ENCODE results near the gene TRRAP.

The TRRAP gene

DNA sequence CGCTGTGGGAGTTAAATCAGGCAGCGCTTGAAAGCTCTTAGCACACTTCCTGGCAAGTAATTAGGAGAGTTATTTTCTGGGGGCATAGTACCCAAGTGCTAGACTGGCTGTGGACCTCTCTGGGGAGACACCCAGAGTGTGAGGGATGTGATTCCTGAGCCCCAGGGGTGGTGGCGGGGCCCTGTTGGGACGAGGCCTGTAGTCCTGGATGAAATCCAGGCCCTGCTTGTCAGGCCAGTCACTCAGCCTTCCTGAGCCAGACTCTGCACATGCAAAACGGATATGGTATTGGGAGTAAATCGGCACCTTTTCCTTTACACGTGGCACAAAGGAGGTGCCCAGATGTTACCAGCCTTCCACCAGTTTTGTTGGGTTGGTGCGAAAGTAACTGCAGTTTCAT is 31.2 kb downstream of the TRRAP start:
- Mint-ChIP-seq H3K4me1 (no peaks in the 10 kb centered on the region), H3K9me3 (no peaks in the 10 kb centered on the region), H3K27me3 (no peaks in the 10 kb centered on the region), H3K4me3 (no peak overlapping the region), H3K27ac (no peak overlapping the region)
- ATAC-seq (no peak), DNase-seq (no peak)

- no peak overlapping the region for H3K4me3 Mint-ChIP-seq
- peak overlapping the region in 1 of 2 donors; percentile 76 for H3K27ac Mint-ChIP-seq
- H3K27me3 Mint-ChIP-seq: no peaks in the 10 kb centered on the region
- ATAC-seq: no peak
- no peaks in the 10 kb centered on the region for H3K9me3 Mint-ChIP-seq
- DNase-seq: no peak
- H3K4me1 Mint-ChIP-seq: no peaks in the 10 kb centered on the region
Measured at GRCh38 chr7:98910427-98910826, 32.1 kb downstream of the TRRAP start.

DNA sequence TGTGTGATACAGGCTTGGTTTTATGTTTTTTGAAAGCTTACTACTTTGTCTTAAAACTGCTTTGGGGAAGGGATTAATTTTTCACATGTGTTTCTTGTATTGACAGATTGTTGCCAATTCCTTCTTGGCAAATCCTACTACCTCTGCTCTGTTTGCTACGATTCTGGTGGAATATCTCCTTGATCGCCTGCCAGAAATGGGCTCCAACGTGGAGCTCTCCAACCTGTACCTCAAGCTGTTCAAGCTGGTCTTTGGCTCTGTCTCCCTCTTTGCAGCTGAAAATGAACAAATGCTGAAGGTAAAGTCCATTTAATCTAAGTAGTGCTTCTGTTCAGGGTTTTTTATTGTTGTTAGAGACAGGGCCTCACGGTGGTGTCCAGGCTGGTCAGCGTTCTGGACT is 33.6 kb downstream of the TRRAP start:
- Mint-ChIP-seq H3K4me1 (no peaks in the 10 kb centered on the region), H3K27me3 (no peaks in the 10 kb centered on the region), H3K9me3 (no peaks in the 10 kb centered on the region), H3K4me3 (no peak overlapping the region), H3K27ac (no peak overlapping the region)
- ATAC-seq: no peak
- no peak for DNase-seq

DNA sequence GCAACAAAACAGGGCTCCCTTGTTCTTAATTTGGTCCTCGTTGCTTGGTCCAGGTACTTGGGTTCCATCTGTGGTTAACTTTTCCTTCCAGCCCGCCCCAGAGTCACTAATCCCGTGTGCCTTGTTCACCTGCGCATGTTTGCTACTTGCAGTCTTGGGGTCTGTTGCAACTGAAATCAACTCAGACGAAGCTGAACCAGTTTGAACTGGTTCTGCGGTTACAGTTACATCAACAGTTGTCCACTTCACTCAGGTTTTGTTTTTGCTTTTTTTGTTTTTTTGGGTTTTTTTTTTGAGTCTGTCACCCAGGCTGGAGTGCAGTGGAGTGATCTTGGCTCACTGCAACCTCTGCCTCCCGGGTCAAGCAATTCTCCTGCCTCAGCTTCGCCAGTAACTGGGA is 34.7 kb downstream of the TRRAP start:
- Mint-ChIP-seq H3K4me1 (no peaks in the 10 kb centered on the region), H3K4me3 (no peak overlapping the region), H3K27me3 (no peaks in the 10 kb centered on the region), H3K27ac (peak overlapping the region in 1 of 2 donors; percentile 82), H3K9me3 (no peaks in the 10 kb centered on the region)
- ATAC-seq: no peak
- DNase-seq: no peak

GRCh38 chr7:98913612-98914011 is 35.3 kb downstream of the TRRAP start:
- H3K27ac Mint-ChIP-seq: no peak overlapping the region

GRCh38 chr7:98917331-98917730 is 39.0 kb downstream of the TRRAP start:
- Mint-ChIP-seq H3K9me3 (no peaks in the 10 kb centered on the region), H3K4me3 (no peak overlapping the region), H3K4me1 (no peaks in the 10 kb centered on the region), H3K27me3 (no peaks in the 10 kb centered on the region), H3K27ac (no peak overlapping the region)
- ATAC-seq: no peak
- no peak for DNase-seq

More at GRCh38 chr7:98913612-98914011, 35.3 kb downstream of the TRRAP start:
- DNase-seq (no peak), ATAC-seq (no peak)
- Mint-ChIP-seq H3K4me1 (no peaks in the 10 kb centered on the region), H3K27me3 (no peaks in the 10 kb centered on the region), H3K4me3 (no peak overlapping the region), H3K9me3 (no peaks in the 10 kb centered on the region)

DNA sequence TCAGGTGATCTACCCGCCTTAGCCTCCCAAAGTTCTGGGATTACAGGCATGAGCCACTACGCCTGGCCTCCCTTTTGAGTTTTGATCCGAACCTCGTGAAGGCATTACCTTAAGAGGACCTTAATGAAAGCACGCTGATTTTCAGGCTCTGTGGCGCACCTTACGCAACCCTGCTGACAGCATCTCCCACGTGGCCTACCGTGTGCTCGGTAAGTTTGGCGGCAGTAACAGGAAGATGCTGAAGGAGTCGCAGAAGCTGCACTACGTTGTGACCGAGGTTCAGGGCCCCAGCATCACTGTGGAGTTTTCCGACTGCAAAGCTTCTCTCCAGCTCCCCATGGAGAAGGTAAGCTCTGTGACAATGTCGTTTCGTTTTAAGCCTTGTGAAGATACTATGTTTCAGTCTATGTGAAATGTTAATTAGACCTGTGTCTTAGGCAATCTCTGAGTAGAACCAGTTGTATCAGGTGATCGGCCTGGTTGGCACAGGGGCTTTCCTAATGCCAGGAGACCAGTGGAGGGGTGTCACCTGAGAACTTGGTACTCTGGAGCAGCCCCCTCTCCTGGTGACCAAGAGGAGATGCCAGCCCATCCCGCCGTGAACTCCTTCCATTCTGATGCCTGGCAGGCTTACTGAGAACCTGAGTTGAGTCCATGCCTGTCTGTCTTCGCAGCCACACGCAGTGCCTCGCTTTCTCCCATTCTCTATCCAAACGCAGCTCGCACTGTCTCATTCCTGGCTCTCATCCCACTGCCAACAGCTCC is 43.5 kb downstream of the TRRAP start:
- ATAC-seq (no peak), DNase-seq (no peak)
- Mint-ChIP-seq H3K4me3 (no peak overlapping the region), H3K9me3 (no peaks in the 10 kb centered on the region), H3K27ac (no peak overlapping the region), H3K27me3 (no peaks in the 10 kb centered on the region), H3K4me1 (no peaks in the 10 kb centered on the region)

GRCh38 chr7:98922392-98923187 is 44.3 kb downstream of the TRRAP start:
- H3K27ac Mint-ChIP-seq: peak overlapping the region; percentile 46 to 49
- DNase-seq: no peak

DNA sequence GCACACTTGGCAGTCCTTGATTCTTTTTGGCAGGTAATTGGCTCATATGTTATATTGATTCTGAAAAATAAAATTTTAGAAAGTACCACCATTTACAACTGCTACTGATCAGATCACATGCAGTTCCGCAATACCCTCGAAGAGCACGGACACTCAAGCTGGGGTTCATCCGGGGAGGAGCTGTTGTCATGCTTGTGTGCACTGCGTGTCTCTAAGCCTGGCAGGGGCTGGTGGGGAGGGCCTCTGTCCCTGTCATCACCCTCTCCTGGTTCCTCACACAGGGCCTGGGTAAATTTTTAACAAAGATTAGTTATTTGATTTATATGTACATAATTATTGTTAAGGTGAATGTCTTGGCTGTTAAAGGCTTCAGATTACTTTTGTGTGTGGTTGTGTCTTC is 45.2 kb downstream of the TRRAP start:
- no peak overlapping the region for H3K4me3 Mint-ChIP-seq
- no peaks in the 10 kb centered on the region for H3K4me1 Mint-ChIP-seq
- ATAC-seq (no peak), DNase-seq (no peak)
- no peaks in the 10 kb centered on the region for H3K27me3 Mint-ChIP-seq
- no peaks in the 10 kb centered on the region for H3K9me3 Mint-ChIP-seq
- H3K27ac Mint-ChIP-seq: peak overlapping the region in 1 of 2 donors; percentile 64

More at GRCh38 chr7:98922392-98923187, 44.3 kb downstream of the TRRAP start:
- Mint-ChIP-seq H3K4me1 (no peaks in the 10 kb centered on the region), H3K4me3 (no peak overlapping the region), H3K9me3 (no peaks in the 10 kb centered on the region), H3K27me3 (no peaks in the 10 kb centered on the region)
- ATAC-seq: no peak

GRCh38 chr7:98927125-98927524 is 48.8 kb downstream of the TRRAP start:
- H3K27ac Mint-ChIP-seq: peak overlapping the region in 1 of 2 donors; percentile 85
- H3K4me3 Mint-ChIP-seq: no peak overlapping the region
- DNase-seq: no peak
- no peaks in the 10 kb centered on the region for H3K27me3 Mint-ChIP-seq
- H3K9me3 Mint-ChIP-seq: no peaks in the 10 kb centered on the region
- ATAC-seq: no peak
- peaks cover 6% of the 10 kb centered on the region for H3K4me1 Mint-ChIP-seq

GRCh38 chr7:98930464-98930863 is 52.1 kb downstream of the TRRAP start:
- peak; percentile 35 for ATAC-seq
- no peak for DNase-seq
- H3K4me1 Mint-ChIP-seq: peaks cover 6% of the 10 kb centered on the region
- H3K27ac Mint-ChIP-seq: peak overlapping the region in 1 of 2 donors; percentile 68
- H3K27me3 Mint-ChIP-seq: no peaks in the 10 kb centered on the region
- no peak overlapping the region for H3K4me3 Mint-ChIP-seq
- H3K9me3 Mint-ChIP-seq: no peaks in the 10 kb centered on the region

- H3K9me3 Mint-ChIP-seq: no peaks in the 10 kb centered on the region
- peaks cover 6% of the 10 kb centered on the region for H3K4me1 Mint-ChIP-seq
- ATAC-seq: peak; percentile 91
- peak overlapping the region in 1 of 2 donors; percentile 25 for H3K27ac Mint-ChIP-seq
- H3K4me3 Mint-ChIP-seq: peak overlapping the region in 1 of 2 donors; percentile 6
- no peaks in the 10 kb centered on the region for H3K27me3 Mint-ChIP-seq
- no peak for DNase-seq
Measured at GRCh38 chr7:98930921-98931320, 52.6 kb downstream of the TRRAP start.

GRCh38 chr7:98933321-98933720 is 55.0 kb downstream of the TRRAP start:
- no peaks in the 10 kb centered on the region for H3K9me3 Mint-ChIP-seq
- no peak overlapping the region for H3K4me3 Mint-ChIP-seq
- ATAC-seq (no peak), DNase-seq (no peak)
- no peaks in the 10 kb centered on the region for H3K27me3 Mint-ChIP-seq
- no peak overlapping the region for H3K27ac Mint-ChIP-seq
- H3K4me1 Mint-ChIP-seq: peaks cover 6% of the 10 kb centered on the region

DNA sequence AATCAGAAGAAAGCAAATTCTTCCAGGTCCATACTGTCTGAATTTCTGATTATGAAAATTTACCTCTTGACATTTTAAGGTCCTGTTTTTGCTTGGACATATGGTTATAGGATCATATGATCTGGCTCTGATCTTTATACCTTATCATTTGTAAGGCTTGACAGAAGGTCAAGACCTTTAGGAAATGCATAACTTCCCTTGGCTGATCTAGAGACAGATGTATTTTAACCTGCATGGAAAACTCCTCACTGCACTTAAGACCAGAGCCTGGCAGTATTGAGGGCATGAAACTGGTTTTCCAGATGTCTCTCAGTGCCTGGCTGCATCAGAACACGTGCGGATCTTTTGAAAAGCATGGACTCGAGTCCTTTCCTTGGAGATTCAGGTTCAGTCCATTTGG is 55.9 kb downstream of the TRRAP start:
- no peak overlapping the region for H3K4me3 Mint-ChIP-seq
- no peaks in the 10 kb centered on the region for H3K9me3 Mint-ChIP-seq
- DNase-seq: no peak
- peaks cover 6% of the 10 kb centered on the region for H3K4me1 Mint-ChIP-seq
- no peak for ATAC-seq
- H3K27ac Mint-ChIP-seq: no peak overlapping the region
- H3K27me3 Mint-ChIP-seq: no peaks in the 10 kb centered on the region

DNA sequence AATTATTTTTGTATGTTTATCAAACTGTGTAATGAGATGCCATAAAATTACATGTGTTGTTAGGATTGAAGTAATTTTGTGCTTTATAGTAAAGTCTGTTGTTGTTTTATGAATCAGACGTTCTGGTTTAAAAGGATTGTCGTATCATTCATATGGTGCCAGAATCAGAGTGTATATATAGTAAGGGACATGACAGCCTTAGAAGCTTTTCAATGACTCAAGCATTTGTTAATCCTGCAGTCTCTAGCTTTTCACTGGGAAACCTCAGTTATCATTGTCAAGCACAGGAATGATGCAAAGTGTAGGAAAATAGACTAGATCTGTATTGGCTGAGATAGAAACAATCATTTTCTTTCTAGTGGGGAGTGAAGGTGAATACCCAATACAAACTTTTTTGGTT is 57.5 kb downstream of the TRRAP start:
- no peaks in the 10 kb centered on the region for H3K27me3 Mint-ChIP-seq
- H3K9me3 Mint-ChIP-seq: no peaks in the 10 kb centered on the region
- ATAC-seq (no peak), DNase-seq (no peak)
- H3K4me1 Mint-ChIP-seq: peaks cover 6% of the 10 kb centered on the region
- peak overlapping the region in 1 of 2 donors; percentile 20 for H3K27ac Mint-ChIP-seq
- no peak overlapping the region for H3K4me3 Mint-ChIP-seq

DNA sequence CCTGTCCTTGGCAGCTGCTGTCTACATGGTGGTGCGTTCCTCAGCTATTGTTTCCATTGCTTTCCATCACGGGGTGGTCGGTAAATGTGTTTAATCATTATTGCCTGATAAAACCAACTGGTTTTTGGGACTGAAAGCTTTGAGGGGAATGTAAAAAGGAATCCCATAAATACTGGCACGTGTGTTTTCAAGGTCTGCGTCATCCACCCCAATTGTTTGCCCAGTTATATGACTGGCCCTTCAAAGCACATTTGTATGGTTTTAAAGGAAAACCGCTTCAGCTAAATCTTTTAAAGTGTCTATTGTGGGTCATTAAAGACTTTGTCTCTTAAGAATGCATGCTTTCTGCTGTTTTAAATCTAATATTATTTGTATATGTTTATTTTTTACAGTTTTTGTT is 65.0 kb downstream of the TRRAP start:
- Mint-ChIP-seq H3K9me3 (no peaks in the 10 kb centered on the region), H3K4me3 (no peak overlapping the region), H3K4me1 (no peaks in the 10 kb centered on the region), H3K27me3 (no peaks in the 10 kb centered on the region), H3K27ac (no peak overlapping the region)
- DNase-seq (no peak), ATAC-seq (no peak)

Measured in stimulated activated naive CD8-positive, alpha-beta T cell treated with anti-CD3 and anti-CD28 coated beads, Interleukin-15, amount 100 ng/mL, for 72 hours (primary cell).